ENCODE results near the gene ATP5ME. TPM values are rescaled to one million over a fixed set of nuclear protein-coding genes. Genes with fewer than 3 reads are reported as not detected.

Gene ATP5ME
- total RNA-seq, 1 experiment from 2014 or later: 425 TPM

DNA sequence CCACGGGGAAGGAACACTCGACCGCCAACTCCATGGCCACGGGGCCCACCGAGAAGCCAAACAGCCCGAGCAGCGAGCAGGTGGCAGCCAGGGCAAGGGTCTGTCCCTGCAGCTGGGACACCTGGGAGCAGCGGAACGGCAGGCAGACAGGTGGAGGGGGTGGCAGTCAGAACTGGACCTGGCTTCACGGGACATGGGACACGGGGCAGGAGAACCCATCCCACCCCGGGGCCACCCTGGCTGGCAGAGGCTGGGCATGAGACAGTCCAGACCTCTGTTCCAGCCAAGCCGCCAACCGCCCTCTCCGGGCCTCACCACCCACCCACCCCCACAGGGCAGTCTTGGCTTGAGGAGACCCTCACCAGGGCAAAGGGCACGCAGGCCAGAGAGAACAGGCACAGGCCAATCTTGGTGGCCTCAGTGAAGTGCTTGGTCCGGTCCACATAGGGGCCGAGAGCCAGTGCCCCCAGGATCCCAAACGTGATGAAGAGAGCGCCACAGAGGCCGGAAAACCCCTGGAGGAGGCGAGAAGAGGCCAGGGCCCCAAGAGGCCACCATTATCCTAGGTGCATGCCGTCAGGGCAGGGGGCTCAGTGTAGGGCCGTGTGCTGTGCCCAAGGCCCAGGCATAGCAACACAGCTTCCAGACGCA lies 9.3 kb upstream of the ATP5ME start:
- Histone ChIP-seq H2BK15ac (ENCODE audit: low read depth, low read length) (no peak overlapping the region), H2BK120ac (ENCODE audit: low read depth, low read length, poor library complexity, severe bottlenecking) (no peak overlapping the region), H2BK20ac (ENCODE audit: low read depth, low read length, poor library complexity, severe bottlenecking) (no peak overlapping the region), H3K56ac (ENCODE audit: insufficient read length, low read depth, low read length) (no peak overlapping the region), H2BK12ac (ENCODE audit: insufficient read length, low read depth, low read length) (no peak overlapping the region), H2AK5ac (ENCODE audit: insufficient read length, low read length) (no peak overlapping the region), H3K27ac (ENCODE audit: insufficient read length, low read depth, low read length) (no peak overlapping the region), H3K14ac (ENCODE audit: insufficient read depth, low read length) (no peak overlapping the region), H3K79me2 (ENCODE audit: insufficient read depth, low read length) (no peaks in the 10 kb centered on the region), H4K20me1 (ENCODE audit: control insufficient read depth, insufficient read depth, insufficient read length) (no peaks in the 10 kb centered on the region), H4K8ac (replicated peaks; ENCODE audit: insufficient read length, low read depth, low read length) (no peak overlapping the region), H4K5ac (ENCODE audit: insufficient read length, low read depth, low read length) (no peak overlapping the region), H3K27me3 (ENCODE audit: insufficient read depth, low read length) (no peaks in the 10 kb centered on the region), H3K4me2 (ENCODE audit: insufficient read depth, insufficient read length, low read length) (no peak overlapping the region), H3K23me2 (ENCODE audit: insufficient read length, low read depth, low read length, poor library complexity, severe bottlenecking) (peaks cover 5% of the 10 kb centered on the region), H3T11ph (ENCODE audit: low read length) (no peak overlapping the region), H3K4me1 (ENCODE audit: insufficient read depth, low read length) (no peaks in the 10 kb centered on the region), H3K79me1 (ENCODE audit: insufficient read depth, low read depth, low read length, poor library complexity, severe bottlenecking) (no peaks in the 10 kb centered on the region), H4K91ac (ENCODE audit: insufficient read length, low read depth, low read length) (no peak overlapping the region), H3K4ac (ENCODE audit: low read depth, low read length) (no peak overlapping the region), H3K9ac (ENCODE audit: extremely low read depth, insufficient read length, low read length) (no peak overlapping the region), H3K18ac (ENCODE audit: insufficient read length, low read depth, low read length) (no peak overlapping the region), H2AFZ (ENCODE audit: low read length) (no peak overlapping the region), H2BK5ac (ENCODE audit: insufficient read length, low read length) (no peak overlapping the region), H3K23ac (ENCODE audit: insufficient read length, low read depth, low read length) (no peak overlapping the region), H3K9me3 (ENCODE audit: control insufficient read depth, low read depth, low read length) (no peaks in the 10 kb centered on the region)
- Mint-ChIP-seq H3K9me3 (no peaks in the 10 kb centered on the region; a peak in 1 of 5 replicates), H3K36me3 (ENCODE audit: insufficient read depth in 1 of 3, low read depth in 3 of 3) (peaks cover 0 to 3% (median 0%) of the 10 kb centered on the region in 3 experiments; a peak in 2 of 7 replicates), H3K4me1 (peaks cover 6 to 24% of the 10 kb centered on the region in 2 experiments), H3K27me3 (ENCODE audit: low read depth) (peaks cover 10% of the 10 kb centered on the region), H3K27ac (peak overlapping the region in 1 of 3 experiments; percentile 31; a peak in 1 of 7 replicates), H3K4me3 (peak overlapping the region in 1 of 2 experiments; percentile 20; a peak in 1 of 5 replicates)
- TF ChIP-seq CTCF (conservative IDR thresholded peaks at IDR 0.05): no peak
- no CpG with 5 or more reads among the region's 25 CpGs for WGBS (ENCODE audit: extremely low coverage, insufficient read length, low lambda C conversion rate)
- DNase-seq: peak; percentile 30

All from H9 (cell line).